GM21619 (cell line): Measurements from ENCODE around the gene RPEL1.
"Not testable (repeated sequence)": the region's sequence is repeated elsewhere in the genome, so short reads cannot be mapped to it uniquely, and the experiment has no call there.

Experiments
- ATAC-seq: cut with Tn5 transposase; IDR thresholded peaks from one replicate; pipeline ENCODE4 v1.9.1; 2021; ENCODE audit not compliant: unreplicated experiment

RPEL1 gene

DNA sequence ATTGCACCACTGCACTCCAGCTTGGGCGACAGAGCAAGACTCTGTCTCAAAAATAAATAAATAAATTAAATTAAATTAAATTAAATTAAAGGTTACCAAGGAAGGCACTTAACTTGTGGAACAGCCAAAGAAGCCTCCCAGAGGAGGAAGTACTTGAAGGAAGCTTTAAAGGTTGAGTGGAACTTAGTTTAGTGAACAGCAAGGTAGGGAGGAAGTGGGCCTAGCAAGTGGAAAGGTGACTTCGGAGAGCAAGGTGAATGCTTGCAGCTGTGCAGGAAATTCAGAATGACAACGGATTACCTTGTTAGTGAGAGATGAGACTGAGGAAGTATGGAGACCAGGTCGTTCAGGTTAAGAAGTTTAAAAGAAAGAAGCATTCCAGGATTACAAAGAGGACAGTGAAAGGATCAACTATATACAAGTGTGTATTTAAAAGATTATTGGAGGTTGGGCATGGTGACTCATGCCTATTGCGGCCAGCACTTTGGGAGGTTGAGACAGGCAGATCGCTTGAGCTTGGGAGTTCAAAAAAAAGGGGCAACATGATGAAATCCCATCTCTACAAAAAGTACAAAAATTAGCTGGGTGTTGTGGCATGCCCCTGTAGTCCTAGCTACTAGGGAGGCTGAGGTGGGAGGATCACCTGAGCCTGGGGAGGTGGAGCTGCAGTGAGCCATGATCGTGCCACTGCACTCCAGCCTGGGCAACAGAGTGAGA is 12.8 kb upstream of the RPEL1 start:
- no peak for ATAC-seq

DNA sequence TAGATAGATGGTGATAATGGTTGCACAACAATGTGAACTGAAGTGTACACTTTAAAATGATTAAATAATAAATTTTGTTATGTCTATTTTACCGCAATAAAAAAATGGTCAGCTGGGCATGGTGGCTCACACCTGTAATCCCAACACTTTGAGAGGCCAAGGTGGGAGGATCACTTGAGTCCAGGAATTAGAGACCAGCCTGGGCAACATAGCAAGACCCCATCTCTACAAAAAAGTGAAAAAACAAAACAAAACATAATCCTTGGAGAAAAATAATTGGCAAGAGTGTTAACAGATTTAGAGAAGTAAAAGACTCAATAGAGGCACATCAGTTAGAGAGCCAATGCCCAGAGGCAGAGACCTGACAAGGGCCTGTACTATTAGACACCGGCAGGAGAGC is 9.9 kb upstream of the RPEL1 start:
- no peak for ATAC-seq

DNA sequence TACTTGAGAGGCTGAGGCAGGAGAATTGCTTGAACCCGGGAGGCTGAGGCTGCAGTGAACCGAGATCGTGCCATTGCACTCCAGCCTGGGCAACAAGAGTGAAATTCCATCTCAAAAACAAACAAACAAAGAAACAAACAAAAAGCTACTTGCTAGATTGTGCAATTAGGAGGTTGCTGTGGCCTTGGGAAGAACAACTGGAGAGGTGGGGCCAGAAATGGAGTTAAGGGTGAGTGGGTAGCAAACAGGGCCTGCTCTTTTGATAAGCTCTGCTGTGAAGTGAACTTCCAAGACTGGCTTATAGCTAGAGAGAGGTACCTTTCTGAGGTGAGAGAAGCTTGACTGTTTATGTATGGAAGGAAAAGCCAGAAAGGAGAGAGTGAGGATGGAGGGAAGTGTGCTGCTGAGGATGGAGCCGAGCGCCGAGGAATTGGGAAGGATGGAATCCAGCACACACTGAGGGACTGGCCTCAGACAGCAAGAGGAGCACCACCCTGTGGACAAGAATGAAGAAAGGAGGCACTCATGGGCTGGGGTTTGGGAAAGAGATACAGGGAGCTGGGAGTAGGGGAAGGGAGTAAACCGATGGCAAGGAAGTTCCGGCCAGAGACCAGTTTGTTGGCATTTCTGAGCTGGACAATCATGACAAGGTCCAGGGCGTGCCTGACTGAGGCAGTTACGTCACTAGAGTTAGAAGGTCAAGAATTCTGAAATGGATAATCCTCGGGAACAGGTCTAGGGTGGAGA is 7.0 kb upstream of the RPEL1 start:
- ATAC-seq, result no peak

DNA sequence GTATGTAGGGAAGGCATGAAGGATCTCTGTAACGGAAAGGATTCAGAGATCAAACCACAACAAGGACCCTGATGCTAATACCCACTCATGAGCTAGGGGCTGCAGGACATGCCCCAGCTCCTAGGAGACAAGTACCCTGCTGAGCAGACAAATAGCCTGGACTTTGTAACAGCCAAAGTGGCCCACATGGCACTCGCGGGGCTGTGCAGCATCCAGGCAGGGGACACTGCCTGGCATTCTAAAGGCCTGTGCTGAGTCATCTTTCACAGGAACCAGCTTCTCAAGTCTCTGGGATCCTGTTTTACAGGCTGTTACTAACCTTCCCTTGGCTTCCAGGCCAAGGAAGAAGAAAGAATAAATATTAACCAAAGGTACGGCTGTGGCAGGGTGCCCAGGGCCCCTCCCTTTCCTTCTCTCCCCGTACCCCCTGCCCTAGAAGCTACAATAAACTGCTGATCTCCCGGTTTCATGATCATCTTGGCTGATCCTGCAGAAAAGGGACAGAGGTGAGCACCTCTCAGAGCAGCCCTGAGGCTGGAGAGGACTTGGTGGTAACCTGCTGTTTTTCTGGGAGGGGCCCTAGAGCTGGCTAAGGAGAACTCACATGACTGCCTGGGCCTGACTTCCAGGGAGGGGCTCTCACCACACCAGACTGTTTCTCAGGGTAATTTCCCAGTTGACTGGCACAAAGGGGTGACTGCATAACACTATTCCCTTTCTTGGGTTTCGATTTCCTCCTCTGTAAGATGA is 4.2 kb upstream of the RPEL1 start:
- no peak for ATAC-seq

DNA sequence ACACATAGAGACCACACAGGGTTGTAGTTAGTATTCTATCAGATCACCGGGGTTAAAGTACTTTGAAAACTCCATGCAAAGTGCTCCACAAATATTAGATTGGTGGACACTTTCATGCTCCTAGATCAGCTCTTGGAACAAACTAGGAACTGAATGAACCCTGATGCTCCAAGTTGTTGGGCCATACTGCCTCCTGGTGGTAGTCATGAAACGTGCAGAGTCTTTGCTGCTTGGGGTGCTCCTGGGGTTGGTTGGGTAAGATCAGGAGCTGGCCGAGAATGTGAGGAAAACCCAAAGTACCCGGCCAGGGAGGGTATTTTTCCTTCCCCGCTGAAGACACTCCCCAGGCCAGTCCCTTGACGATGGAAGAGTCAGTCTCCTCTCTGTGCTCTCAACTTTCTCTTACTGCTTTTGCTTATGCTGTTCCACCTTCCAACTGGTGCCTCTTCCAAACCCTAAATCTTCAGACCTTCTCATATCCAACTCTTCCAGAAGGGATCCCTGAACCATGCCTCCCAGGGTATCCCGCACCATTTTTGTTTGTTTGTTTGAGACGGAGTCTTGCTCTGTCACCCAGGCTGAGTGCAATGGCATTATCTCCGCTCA is 918 bp upstream of the RPEL1 start:
- no peak for ATAC-seq

DNA sequence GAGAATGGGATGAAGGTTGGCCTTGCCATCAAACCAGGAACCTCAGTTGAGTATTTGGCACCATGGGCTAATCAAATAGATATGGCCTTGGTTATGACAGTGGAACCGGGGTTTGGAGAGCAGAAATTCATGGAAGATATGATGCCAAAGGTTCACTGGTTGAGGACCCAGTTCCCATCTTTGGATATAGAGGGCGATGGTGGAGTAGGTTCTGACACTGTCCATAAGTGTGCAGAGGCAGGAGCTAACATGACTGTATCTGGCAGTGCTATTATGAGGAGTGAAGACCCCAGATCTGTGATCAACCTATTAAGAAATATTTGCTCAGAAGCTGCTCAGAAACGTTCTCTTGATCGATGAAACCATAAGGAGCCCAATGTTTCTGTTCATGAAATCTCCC is 637 bp downstream of the RPEL1 start:
- ATAC-seq, result no peak

DNA sequence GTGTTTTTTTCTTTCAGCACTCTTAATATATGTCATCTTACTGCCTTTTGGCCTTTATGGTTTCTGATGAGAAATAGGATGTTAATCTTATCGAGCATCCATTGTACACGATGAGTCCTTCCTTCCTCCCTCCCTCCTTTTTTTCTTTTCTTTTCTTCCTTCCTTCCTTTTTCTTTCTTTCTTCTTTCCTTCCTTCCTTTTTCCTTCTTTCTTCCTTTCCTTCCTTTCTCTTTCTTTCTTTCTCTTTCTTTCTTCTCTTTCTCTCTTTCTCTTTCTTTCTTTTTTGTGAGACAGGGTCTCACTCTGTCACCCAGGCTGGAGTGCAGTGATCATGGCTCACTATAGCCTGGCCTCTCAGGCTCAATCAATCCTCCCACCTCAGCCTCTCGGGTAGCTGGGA is 8.4 kb downstream of the RPEL1 start:
- ATAC-seq, result no peak

DNA sequence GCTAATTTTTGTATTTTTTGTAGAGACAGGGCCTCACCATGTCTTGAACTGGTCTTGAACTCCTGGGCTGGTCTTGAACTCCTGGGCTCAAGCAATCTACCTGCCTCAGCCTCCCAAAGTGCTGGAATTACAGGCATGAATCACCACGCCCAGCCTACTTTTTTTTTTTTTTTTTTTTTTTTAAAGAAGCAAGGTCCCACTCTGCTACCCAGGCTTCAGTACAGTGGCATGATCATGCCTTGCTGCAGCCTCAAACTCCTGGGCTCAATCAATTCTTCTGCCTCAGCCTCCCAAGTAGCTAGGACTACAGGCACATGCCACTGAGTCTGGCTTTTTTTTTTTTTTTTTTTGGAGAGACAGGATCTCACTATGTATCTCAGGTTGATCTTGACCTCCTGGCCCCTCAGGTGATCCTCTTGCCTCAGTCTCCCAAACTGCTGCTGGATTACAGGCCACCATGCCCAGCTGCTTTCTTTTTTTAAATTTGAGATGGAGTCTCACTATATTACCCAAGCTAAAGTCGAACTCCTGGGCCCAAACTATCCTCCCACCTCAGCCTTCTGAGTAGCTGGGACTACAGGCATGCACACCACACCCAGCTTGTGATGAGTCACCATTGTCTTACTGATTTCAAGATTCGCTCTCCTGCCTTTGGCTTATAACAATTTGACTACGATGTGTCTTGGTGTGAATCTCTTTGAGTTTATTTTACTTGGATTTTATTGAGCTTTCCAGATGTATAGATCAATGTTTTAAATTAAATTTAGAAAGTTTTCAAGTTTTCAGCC is 9.0 kb downstream of the RPEL1 start:
- no peak for ATAC-seq

DNA sequence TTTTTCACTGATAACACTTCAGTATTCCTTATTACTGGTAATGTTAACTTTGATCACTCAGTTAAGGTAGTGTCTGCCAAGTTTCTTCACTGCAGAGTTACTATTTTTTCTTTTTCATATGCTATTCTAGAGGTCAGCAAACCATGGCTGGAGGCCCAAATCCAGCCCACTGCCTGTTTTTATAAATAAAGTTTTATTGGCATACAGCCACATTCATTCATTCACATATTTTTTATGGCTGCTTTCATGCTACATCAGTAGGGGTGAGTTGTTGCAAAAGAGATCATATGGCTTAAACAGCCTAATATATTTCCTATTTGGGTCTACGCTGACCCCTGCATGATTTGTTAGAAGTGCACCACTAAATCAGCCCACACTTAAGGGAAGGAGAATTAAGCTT is 10.9 kb downstream of the RPEL1 start:
- no peak for ATAC-seq

DNA sequence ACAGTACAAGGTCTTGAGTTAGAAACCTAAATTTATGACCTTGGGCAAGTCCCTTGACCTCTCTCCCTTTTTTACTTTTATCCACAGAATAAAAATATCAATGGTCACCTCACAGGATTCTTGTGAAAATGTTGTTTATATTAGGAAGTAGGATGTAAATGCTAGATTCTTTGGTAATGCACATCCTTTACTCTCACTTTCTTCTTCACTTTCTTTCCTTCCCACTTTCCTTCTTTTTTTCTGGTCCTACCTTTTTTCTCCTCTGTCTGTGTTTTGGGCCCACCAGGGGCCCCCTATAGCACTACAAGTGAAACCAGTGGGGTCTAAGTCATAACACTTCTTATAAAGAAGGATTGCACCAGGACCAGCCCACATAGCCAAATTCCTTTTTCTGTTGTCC is 12.1 kb downstream of the RPEL1 start:
- no peak for ATAC-seq

DNA sequence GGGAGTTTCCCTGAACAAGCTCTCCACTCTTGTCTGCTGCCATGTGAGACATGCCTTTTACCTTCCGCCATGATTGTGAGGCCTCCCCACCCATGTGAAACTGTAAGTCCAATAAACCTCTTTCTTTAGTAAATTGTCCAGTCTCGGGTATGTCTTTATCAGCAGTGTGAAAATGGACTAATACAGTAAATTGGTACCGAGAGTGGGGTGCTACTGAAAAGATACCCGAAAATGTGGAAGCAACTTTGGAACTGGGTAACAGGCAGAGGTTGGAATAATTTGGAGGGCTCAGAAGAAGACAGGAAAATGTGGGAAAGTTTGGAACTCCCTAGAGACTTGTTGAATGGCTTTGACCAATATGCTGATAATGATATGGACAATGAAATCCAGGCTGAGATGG is 13.2 kb downstream of the RPEL1 start:
- not testable (repeated sequence) for ATAC-seq

DNA sequence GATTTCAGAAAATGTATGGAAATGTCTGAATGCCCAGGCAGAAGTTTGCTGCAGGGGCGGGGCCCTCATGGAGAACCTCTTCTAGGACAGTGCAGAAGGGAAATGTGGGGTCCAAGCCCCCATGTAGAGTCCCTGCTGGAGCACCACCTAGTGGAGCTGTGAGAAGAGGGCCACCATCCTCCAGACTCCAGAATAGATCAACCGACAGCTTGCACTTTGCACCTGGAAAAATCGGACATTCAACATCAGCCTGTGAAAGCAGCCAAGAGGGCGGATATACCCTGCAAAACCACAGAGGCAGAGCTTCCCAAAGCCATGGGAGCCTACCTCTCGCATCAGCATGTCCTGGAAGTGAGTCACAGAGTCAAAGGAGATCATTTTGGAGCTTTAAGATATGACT is 14.3 kb downstream of the RPEL1 start:
- ATAC-seq, result no peak

DNA sequence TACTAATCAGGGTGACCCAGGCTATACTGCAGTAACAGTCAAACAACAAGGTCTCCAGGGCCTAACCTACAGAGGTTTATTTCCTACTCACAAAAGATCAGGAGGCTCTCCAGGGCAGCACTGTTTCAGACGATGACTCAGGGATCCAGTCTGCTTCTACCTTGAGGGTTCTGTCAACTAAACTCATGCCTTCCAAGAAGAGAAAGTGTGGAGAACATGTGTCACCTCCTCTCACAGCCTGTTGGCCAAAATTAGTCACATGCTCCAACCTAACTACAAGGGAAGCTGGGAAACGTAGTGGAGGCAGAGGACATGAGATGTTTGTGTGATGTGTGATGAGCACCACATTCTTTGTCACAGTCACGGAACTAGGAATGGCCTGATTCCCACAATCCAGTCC is 16.5 kb downstream of the RPEL1 start:
- no peak for ATAC-seq

DNA sequence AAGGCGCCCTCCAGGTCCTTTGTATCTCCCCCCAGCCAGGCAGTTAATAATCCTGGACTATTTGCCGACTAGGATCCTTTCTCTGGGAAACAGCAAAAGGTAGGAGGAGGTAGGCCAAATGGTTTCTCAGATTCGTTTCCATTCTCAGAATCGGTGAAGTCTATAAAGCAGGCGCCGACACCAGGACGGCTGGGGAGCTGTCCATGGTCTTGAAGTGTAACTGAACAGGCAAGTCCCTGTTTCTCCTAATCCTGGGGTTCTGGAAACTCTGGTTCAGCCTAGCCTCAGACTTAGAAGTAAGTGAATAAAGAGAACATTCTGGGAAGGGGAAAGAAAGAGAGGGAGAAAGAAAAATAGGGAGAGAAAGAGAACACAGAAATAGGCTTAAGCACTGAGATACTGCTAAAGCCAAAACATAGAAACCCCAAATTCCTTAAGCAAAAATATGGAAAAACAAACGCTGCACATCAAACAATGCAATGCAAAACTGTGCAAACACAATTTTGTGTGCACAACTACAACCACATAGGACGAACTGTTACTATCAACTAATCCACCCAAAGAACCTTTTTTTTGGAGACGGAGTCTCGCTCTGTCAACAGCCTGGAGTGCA is 20.1 kb downstream of the RPEL1 start:
- no peak for ATAC-seq

DNA sequence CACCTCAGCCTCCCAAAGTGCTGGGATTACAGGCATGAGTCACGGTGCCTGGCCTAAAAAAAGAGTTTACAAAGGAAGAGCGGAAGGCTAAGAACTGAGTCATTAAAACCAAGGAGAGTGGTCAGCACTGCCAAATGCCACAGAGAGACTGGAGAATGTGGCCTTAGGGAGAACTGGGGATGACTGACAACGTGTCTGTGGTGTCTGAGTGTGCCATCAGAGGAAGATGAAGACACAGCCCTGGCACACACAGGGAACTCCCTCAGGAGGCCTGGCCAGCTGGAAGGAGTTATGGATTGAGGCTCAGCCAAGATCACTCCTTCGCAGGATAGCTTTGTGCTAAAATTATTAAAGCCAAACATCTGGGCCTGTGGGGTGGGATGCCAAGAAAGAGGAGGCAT is 27.4 kb downstream of the RPEL1 start:
- no peak for ATAC-seq

DNA sequence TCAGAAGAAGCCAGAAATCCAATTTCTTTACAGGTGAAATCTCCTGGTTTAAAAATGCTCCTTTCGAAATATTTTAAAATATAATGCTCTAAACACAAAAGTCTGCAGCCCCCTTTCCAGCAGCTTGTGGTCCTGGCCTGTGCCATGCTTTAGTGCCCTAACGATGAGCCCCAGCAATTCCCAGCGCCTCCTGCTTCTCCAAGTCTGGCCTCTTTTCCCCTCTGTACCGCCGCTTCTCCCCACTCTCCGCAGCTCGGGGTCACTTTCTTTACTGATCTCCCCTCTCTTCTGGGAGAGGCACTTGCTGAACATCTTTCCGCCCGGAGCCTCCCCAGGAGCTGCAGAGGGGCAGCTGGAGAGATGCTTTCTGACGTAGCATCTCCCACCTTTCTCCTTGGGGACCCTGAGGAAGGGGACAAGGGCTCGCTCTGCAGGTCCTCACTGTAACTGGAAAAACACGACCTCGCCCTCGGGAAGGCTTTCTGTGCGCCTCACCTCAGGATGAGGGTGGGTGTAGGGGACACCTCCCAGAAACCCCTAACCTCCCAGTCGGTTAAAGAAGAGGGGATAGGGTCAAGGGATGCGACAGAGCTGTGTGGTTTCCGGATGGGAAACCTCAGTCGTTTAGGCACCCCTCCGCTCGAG is 30.7 kb downstream of the RPEL1 start:
- ATAC-seq, result no peak

DNA sequence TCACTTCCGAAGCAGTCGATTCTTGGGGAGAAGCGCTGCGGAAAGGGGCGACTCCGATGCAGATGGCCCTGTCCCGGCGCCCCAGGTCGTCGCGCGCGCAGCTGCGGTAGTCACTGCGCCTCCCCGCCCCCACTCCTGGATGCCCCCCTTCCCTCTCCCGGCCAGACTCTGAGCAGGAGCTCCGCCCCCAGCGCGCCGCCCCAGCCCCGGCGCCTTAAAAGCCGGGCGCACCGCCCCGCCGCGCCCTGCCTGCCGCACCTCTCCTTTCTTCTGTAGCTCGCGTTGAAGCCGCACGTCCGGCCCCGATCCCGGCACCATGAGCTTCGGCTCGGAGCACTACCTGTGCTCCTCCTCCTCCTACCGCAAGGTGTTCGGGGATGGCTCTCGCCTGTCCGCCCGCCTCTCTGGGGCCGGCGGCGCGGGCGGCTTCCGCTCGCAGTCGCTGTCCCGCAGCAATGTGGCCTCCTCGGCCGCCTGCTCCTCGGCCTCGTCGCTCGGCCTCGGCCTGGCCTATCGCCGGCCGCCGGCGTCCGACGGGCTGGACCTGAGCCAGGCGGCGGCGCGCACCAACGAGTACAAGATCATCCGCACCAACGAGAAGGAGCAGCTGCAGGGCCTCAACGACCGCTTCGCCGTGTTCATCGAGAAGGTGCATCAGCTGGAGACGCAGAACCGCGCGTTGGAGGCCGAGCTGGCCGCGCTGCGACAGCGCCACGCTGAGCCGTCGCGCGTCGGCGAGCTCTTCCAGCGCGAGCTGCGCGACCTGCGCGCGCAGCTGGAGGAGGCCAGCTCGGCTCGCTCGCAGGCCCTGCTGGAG is 31.4 kb downstream of the RPEL1 start, which contains the start of gene INA:
Gene INA (plus strand): TSS at position 243 of the 817 bp plus-strand sequence. CDS start 74 bp downstream, at position 317.
- ATAC-seq, result no peak

DNA sequence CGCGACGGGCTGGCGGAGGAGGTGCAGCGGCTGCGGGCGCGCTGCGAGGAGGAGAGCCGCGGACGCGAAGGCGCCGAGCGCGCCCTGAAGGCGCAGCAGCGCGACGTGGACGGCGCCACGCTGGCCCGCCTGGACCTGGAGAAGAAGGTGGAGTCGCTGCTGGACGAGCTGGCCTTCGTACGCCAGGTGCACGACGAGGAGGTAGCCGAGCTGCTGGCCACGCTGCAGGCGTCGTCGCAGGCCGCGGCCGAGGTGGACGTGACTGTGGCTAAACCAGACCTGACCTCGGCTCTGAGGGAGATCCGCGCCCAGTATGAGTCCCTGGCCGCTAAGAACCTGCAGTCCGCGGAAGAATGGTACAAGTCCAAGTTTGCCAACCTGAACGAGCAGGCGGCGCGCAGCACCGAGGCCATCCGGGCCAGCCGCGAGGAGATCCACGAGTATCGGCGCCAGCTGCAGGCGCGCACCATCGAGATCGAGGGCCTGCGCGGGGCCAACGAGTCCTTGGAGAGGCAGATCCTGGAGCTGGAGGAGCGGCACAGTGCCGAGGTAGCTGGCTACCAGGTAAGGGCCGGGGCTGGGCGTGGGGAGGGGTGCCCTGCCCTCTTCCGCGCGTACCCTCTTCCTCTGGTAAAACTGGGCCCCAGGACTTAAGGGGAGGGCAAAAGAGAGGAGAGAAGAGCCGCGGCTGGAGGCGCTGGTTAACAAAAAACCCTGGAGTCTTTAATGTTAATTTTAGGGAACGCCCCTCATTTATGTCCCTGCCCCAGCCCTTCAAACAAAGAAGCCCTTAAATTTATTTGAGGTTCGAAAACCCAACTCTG is 32.2 kb downstream of the RPEL1 start:
- no peak for ATAC-seq
